GM13977 (cell line): ENCODE data around the gene POR.

Experiments
- DNase-seq: peaks from one replicate; pipeline ENCODE4 v3.0.0; 2012; ENCODE audit warnings: low spot score
- CTCF ChIP-seq: IDR thresholded peaks from 2 replicates; pipeline ENCODE4 v1.5.1; 2012; ENCODE audit warnings: mild to moderate bottlenecking, control low read depth; ENCODE audit not compliant: insufficient read depth; ENCODE audit errors: extremely low read depth, missing control alignments
- in situ Hi-C: fragments of 300-500 bp; cut with MboI; formaldehyde crosslinking; loops from one replicate; pipeline ENCODE4 v1.12.0; 2022; ENCODE audit warnings: low sequenced_read_pairs, low pct_unique_long_range_greater_than_20kb, mixed read lengths, inconsistent platforms; ENCODE audit not compliant: unreplicated experiment

The POR gene

GRCh38 chr7:75983471-75984129, 68.6 kb downstream of the POR start:
- DNase-seq, result no peak
- no peak for TF ChIP-seq CTCF
- in situ Hi-C loops, result no loop called here

GRCh38 chr7:75984130-75985008, 69.4 kb downstream of the POR start:
- no peak for TF ChIP-seq CTCF
- in situ Hi-C loops, result no loop called here
- no peak for DNase-seq

GRCh38 chr7:75985009-75985517, 70.1 kb downstream of the POR start:
- in situ Hi-C loops, result no loop called here
- no peak for DNase-seq
- TF ChIP-seq CTCF, result no peak

GRCh38 chr7:75985518-75986146, 70.7 kb downstream of the POR start:
- TF ChIP-seq CTCF, result no peak
- in situ Hi-C loops, result no loop called here
- DNase-seq, result no peak

- no peak for TF ChIP-seq CTCF
- in situ Hi-C loops, result no loop called here
- DNase-seq, result no peak
Measured at GRCh38 chr7:75986147-75986781, 71.3 kb downstream of the POR start.
